CD4-positive, alpha-beta T cell treated with Interleukin-21 for 1 hour (primary cell): ENCODE measurements around the gene MYO1D.
"Not testable (repeated sequence)": the region's sequence is repeated elsewhere in the genome, so short reads cannot be mapped to it uniquely, and the experiment has no call there.

Experiments used
- DNase-seq: peaks from one replicate; pipeline ENCODE4 v3.0.0-alpha.2; 2020

The MYO1D gene

DNA sequence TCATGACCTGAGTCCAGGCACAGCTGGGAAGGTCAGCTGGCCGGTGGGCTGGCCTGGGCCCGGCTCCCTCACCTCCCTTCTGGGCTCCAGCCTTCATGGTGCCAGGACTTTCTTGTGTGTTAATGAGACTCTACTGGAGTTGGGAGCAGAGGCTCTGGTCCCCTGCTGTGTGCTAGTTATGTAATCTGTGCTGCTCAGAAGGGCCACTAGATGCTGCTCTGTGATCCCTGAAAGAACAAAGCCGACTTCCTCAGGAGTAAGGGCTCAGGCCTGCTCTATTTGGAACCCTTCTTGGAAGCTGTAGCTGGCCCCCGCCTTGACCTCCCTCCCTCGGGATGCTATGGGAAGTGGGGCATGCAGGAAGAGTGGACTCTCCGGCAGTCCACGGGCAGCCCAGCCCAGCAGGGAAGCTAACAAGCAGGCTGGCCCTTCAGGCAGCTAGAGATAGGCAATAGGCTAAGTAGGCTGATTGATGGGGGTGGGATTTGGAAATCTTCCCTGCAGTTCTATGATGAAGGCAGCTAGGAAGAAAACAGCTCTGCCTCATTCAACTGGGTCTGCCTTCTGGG lies 393.4 kb downstream of the MYO1D start:
- peak; percentile 67 for DNase-seq

DNA sequence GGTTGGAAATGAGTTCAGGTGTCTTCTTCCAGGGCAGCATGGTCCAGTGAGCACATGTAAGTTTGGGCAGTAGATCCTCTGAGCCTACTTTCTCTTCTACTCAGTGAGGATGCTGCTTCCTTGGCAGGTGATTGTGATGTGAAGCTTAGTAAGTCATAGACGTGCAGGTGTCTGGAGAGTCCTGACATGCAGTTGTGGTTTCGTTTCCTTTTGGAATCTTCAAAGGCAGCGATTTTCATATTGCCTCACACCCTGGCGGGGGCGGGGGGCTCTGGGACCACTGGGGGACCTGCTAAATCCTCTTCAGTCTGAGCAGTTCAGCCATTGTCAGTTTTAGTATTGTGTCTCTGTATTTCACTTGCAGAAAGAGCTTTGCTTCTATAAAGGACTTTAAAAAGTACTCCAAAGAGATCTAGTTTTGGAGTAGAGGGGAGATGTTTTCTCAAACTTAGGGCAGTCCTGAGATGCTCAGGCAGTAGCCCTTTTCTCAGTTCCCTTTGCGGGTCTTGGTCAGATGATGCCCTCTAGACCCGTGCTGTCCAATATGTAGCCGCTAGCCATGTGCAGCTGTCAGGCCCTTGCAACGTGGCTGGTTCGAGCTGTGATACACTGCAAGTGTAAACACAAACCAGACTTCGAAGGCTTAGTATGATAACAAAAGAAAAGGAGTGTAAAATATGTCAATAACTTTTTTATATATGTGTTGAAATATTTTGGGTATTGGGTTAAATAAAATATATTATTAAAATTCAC lies 394.2 kb downstream of the MYO1D start:
- DNase-seq = no peak

DNA sequence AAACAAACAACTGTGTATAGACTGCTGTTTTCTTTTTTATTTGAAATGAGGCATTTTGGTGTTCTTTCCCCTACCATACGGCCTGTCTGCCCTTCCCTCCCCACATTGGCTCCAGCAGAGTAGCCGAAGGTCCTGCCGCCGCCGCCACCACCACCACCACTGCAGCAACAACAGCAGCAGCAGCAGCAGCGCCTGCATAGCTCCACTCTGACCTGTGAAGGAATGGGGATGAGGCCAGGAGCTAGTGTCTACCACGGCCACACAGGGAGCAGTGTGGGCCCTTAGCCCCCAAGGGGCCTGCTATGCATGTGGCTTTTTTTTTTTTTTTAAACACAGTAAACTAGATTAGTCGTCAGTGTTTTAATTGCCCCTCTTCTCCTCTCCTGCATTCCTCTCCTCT lies 395.7 kb downstream of the MYO1D start:
- no peak for DNase-seq

DNA sequence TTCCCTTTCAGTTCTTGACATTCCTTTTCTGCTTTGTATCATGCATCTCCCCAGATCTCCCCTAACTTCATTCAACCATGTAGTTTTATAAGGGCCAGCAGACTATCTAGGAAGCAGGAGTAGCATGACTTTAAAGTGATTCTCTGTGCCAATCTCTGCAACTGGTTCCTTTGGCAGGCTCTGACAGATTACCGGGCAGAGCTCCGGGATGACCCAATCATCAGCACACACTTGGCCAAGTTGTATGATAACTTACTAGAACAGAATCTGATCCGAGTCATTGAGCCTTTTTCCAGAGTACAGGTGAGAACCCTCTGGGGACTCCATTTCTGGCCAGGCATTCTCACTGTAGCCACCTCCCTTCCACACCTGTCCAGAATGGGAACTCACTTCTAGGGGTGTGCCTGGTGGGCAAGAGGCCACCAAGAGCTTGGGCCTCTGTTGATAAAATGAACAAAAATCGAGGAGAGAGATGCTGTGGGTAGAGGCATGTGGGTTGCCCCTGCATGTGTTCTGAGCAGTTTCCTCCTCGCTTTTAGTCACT lies 397.8 kb downstream of the MYO1D start:
- no peak for DNase-seq

DNA sequence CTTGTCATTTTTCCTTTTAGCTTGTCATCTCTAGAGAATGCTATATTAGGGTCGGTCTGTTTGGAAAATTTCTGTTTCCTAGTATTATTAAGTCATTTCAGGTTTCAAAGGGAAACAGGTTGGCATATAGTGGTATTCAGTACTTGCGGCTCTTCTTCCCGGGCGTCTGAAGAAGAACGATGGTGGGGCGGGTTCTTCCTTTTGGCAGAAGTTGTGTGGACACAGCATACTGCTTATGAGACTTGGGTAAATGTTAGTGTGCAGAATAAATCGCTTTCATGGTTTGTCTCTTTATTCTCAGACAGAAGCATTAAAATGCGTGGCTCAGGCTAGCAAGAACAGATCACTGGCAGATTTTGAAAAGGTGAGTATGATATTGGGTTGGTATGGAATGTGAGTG lies 399.7 kb downstream of the MYO1D start:
- DNase-seq = no peak

DNA sequence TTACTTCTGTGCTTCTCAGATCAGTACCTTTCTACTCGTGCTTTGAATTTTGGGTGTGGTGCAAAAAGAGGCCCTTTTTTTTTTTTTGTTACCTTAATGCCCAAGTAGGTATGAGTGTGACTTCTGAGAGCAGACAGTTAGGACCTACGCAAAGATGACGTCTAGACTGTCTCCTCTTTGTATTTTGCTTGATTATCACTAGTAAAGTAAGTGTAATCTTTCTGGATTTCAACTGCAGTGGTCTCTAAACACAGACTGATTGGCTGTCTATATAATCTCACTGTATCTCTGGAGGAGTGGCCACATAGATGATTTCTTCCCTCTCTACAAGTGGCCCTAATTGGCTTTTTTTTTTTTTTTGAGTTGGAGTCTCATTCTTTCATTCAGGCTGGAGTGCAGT lies 401.7 kb downstream of the MYO1D start:
- no peak for DNase-seq

DNA sequence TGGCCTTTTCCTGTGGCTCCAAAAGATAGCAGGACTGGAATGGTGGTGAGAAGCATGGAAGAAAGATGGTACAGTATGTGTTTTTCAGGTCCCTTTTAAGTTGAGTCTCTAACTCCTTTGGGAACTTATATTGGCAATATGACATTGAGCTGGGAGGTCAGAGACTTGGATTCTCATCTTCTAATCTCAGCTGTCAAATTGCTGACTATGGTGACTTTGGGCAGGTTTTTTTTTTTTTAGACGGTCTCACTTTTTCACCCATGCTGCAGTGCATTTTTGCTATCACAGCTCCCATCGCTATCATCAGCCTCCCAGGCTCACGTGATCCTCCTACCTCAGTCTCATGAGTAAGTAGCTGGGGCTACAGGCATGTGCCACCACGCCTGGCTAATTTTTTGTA lies 405.3 kb downstream of the MYO1D start:
- DNase-seq = no peak

DNA sequence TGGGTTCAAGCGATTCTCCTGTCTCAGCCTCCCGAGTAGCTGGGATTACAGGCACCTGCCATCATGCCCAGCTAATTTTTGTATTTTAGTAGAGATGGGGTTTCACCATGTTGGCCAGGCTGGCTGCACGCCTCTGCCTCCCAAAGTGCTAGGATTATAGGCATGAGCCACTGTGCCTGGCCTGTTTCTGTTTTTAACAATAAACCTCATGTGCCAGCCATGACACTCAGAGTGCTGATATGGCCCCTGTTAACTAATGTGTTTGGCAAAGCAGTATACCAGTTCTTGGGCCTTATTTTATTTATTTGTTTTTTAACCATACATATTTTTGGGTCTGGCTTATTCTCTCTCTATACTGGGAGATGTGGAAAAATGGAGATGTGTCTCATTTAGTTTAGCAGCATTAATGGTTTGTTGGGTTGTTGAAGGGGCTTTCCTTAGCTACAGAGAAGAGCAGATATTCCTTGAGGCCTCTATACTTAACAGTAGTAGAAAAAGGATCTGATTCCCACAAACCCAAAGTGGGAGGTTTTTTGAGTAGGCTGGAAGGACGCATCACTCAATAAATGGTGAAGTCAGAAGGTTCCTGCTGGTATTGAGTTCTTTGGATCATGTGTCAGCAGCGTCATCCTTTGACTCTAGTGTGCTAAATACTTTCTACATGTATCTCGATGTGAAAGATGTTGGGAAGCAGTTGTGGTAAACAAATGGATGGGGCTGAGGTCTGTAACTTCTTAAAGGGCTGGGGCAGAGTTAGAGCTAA lies 406.3 kb downstream of the MYO1D start:
- DNase-seq = no peak

DNA sequence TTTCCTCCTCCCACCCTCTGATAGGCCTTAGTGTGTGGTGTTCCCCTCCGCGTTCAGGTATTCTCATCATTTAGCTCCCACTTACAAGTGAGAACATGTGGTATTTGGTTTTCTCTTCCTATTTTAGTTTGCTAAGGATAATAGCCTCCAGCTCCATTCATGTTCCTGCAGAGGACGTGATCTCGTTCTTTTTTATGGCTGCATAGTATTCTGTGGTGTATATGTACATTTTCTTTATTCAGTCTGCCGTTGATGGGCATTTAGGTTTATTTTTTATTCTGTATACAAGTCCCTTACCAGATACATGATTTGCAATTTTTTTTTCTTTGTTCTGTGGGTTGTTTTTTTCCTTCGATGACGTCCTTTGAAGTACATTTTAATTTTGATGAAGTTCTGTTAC lies 409.0 kb downstream of the MYO1D start:
- DNase-seq = no peak

DNA sequence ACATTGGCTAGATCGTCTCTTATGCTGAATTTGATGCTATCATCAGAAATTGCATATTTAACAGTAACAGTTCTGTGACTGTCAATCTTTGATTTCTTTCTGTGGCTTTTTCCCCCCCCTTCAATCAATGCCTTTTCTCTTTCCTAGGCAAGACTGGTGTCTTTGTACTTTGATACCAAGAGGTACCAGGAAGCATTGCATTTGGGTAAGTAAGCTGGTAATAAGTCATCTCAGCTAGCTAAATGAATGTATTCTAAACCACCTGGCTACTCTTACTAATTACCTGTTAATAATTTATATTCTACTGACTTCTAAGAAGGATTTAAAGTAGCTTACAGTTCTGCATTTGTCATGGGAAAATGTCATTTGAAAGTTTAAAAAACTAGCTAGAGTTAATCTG lies 412.6 kb downstream of the MYO1D start:
- DNase-seq = no peak

DNA sequence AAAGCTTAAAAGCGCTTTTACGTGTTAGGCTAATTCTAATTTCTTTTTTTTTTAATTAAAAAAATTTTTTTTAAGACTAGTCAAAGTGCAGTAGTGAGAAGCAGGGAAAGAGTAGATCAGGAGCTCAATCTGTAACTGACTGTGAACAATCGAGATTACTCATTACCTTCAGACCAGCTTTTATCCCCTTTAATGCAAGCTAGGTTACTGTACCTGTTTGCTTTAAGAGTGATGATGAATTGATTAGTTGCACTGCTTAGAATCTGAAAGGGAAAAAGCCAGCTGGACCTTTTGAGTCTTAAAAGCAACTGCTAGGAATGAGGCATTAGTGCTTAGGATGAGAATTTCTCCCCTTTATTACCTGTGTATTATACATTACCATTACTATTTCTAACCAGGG lies 413.6 kb downstream of the MYO1D start:
- no peak for DNase-seq

DNA sequence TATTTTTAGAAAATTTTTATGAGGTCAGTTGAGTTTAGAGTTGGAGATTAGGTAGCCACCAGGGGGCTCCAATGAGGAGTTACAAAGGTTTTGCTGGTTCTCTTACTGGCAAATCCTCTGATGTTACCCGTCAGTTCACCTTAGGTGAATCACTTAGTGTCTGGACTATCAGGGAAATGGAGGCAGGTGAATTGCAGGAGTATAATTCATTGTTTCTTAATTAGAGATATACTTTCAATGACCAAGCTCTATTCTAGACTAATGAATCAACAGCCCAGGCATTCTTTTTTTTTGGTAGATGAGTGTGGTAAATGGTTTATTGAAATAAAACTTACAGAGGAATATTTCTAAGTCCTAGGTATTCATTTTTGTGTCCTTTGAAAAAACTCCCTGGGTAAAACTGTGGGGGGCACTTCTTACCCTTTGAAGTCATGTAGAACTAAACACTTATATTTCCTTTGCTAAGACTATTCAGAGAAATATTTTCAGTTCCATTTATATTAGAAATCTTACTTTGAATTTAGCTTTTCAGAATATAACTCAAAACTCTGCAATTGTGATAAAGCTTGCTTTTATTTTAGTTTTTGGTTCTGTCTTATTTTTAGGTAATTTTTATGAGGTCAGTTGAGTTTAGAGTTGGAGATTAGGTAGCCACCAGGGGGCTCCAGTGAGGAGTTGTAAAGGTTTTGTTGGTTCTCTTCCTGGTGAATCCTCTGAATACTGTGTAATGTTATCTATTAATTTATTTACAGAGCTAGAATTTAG lies 414.9 kb downstream of the MYO1D start:
- peak; percentile 76 for DNase-seq

DNA sequence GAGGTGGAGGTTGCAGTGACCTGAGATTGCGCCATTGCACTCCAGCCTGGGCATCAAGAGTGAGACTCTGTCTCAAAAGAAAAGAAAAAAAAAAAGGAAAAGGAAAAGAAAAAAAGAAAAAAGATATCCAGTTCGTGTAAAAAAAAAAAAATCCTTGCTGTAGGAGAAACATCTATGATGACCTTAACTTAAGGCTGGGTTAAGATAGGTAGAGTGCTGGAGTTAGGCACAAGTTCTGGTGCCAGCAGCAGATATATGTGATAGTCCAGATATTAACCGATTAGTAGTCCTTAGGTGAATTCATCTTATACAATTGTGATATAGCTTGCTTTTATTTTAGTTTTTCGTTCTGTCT lies 415.4 kb downstream of the MYO1D start:
- DNase-seq = no peak

DNA sequence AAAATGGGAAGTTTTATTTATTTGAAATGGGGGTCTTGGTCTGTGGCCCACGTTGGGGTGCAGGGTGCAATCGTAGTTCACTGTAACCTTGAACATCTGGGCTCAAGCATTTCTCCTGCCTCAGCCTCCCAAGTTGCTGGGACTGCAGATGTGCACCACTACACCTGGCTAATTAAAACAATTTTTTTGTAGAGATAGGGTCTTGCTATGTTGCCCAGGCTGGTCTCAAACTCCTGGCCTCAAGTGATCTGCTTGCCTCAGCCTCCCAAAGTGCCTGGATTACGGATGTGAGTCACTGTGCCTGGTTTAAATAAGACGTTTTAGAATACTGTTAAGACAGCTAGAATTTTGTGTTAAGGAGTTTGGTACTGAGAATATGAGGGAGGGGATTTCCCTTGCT lies 416.9 kb downstream of the MYO1D start:
- no peak for DNase-seq

DNA sequence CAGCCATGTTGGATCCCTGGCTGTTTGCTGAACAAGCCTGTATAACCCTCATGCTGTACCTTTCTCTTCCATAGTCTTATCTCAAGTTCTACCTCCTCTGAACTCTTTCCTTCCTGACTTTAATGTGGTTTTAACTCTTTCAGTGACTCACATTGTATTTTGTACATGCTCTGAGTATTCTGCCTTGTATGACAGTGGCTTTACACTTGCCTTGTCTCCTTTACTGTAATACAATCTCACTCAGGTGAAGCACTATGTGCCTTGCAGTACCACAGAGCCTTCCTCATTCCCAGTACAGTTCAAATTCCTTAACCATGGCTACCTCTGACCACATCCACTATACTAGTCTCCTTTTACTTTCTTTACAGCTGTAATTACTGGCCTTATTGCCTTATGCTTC lies 418.6 kb downstream of the MYO1D start:
- no peak for DNase-seq

DNA sequence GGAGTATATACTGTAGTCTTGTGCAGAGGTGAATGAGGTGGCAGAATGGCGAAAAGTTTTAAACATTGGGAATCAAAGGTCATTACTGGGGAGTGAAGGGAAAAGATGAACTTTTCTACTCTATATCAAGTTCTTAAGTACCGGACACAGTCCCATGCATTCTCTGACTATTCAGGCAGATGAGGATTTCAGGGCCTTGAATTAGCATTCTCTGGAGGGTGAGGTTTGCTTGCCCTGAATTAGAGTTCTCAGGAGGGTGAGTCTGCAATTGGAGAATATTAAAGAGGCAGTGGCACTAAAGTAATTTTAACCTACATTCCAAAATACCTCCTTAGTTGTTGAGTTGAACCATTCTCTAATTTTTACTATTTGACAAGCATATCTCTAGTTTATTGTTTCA lies 423.6 kb downstream of the MYO1D start:
- DNase-seq = no peak

DNA sequence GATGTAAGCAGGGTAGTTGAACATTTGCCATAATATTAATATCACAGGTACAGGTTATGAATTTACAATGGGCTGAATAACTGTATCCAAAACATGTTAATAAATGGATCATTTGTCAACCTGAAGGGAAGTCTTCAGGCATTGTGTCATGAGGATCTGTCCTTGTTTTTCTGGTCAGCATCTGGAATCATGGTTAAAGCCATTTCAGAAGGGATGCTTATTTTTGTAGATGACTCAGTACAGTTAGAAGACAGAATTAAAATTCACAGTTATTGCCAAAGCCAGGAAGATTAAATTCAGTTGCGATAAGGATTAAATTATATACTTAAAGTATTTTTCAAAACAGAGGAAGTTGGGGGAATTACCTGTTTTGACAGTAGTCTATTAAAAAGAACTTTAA lies 424.6 kb downstream of the MYO1D start:
- DNase-seq = no peak

DNA sequence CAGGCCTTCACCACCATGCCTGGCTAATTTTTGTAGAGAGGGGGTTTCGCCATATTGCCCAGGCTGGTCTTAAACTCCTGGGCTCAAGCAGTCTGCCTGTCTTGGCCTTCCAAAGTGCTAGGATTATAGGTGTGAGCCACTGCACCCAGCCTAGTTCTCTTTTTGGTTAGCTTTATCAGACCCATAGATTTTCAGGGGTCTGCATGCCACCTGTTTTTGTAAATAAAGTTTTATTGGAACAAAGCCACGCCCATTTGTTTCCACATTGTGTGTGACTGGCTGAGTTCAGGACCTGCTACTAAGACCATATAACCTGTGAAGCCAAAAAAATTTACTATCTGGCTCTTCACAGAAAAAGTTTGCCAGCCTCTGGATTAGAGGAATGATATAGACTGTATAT lies 425.0 kb downstream of the MYO1D start:
- no peak for DNase-seq

DNA sequence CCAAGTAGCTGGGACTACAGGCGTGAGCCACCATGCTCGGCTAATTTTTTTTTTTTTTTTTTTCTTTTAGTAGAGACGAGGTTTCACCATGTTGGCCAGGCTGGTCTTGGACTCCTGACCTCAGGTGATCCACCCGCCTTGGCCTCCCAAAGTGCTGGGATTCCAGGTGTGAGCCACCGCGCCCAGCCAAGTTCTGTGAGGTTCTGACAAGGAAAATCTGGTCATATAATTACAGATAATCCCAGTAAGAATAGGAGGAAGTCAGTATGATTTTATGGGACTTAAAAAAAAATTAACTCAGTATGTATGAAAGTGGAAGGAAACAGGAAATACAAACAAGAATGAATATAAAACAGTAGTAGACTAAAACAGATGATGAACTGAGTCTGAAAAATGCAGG lies 426.5 kb downstream of the MYO1D start:
- DNase-seq = not testable (repeated sequence)

DNA sequence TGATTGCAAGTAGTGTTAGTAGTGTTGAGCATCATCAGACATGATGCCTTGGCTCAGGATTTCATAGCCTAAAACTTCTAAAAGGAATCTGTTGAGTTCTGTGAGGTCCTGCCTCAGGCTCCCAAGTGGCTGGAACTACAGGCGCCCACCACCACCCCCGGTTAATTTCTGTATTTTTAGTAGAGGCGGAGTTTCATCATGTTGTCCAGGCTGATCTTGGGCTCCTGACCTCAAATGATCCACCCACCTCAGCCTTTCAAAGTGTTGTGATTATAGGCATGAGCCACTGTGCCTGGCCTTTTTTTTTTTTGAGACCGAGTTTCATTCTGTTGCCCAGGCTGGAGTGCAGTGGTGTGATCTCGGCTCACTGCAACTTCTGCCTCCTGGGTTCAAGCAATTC lies 427.0 kb downstream of the MYO1D start:
- no peak for DNase-seq

DNA sequence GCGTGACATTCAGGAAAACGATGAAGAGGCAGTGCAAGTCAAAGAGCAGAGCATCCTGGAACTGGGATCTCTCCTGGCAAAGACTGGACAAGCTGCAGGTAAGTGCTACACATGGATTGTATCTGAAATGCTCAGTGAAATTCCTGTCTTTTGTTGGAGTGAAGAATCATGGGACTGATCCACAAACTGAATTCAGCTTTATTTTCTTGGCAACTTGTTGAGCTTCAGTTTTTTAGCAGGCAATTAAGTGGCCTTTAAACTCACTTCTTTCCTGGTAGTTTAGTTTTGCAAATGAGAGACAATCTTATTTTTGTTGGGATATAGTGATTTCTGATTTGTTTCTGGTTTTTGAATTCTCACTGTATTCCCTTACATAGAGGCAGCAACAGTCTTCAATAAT lies 430.0 kb downstream of the MYO1D start:
- DNase-seq = no peak

DNA sequence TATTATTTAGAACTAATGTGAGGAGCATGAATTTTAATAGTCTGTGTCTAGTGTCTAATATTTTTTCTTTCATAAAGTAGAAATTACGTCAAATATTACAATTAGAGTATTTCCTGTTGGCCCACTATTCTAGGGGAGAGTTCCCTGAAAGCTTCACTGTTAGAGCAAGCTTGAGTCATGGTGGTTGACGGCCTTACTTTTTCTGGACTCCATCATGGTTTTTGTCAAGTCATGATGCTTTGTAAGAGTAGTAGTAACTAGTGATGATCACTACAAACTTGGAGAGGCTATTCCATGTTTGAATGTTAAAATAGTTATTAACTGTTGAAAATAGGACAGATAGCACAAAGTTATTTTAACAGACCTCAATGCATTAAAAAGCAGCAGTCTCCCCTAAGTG lies 431.0 kb downstream of the MYO1D start:
- no peak for DNase-seq

DNA sequence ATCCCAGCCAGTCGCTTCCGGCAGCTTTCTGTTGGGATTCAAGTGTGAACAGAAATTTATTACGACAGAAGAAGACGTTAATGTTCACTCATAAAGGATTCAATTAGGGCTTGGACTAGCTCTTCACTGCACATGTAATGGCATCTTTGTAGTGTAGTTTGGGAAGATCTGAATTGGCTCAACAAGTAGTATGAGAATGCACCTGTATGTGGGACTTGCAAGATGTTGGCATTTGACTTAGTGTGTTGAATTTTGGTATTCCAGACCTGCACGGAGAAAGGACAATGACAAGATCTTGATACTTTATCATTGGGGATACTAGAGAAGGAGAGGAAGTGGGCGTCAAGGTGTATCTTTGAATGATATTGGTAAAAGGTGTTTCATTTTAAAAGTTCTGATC lies 431.4 kb downstream of the MYO1D start:
- no peak for DNase-seq

DNA sequence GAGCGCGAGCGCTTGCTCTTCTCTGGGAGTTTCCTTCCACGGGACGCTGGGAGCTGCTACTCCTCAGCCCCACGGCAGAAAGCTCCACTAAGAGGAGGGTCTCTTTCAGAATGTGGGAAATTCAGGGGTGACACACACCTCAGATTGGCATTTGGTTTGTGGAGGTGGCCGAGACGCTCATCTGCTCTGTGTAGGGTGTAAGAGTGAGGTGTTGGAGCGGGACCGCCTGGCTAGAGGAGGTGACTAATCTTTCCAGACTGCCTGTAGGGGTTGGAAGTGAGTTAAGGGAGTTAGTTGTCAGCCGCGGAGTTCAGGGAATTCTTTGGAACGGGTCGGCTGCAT lies 431.9 kb downstream of the MYO1D start:
- DNase-seq = peak; percentile 15
